GM19463 (cell line): ENCODE results near the gene BICC1.

Source experiments
- ATAC-seq: cut with Tn5 transposase; IDR thresholded peaks from one replicate; pipeline ENCODE4 v1.9.1; 2021; ENCODE audit warnings: mild to moderate bottlenecking, moderate library complexity; ENCODE audit not compliant: unreplicated experiment

BICC1 gene

GRCh38 chr10:58695022-58695421 is 182.3 kb downstream of the BICC1 start:
- ATAC-seq, result no peak

GRCh38 chr10:58696736-58697135 is 184.1 kb downstream of the BICC1 start:
- ATAC-seq, result no peak

GRCh38 chr10:58697691-58698090 is 185.0 kb downstream of the BICC1 start:
- no peak for ATAC-seq

- no peak for ATAC-seq
Observed at GRCh38 chr10:58698777-58699356, 186.2 kb downstream of the BICC1 start.

GRCh38 chr10:58700591-58700990 is 187.9 kb downstream of the BICC1 start:
- ATAC-seq, result no peak

GRCh38 chr10:58701405-58702135 is 188.9 kb downstream of the BICC1 start:
- no peak for ATAC-seq

- no peak for ATAC-seq
Observed at GRCh38 chr10:58704226-58704625, 191.6 kb downstream of the BICC1 start.

- no peak for ATAC-seq
Observed at GRCh38 chr10:58704671-58705141, 192.0 kb downstream of the BICC1 start.

- no peak for ATAC-seq
Observed at GRCh38 chr10:58706836-58707235, 194.2 kb downstream of the BICC1 start.

GRCh38 chr10:58712141-58712540 is 199.5 kb downstream of the BICC1 start:
- ATAC-seq, result no peak

GRCh38 chr10:58712982-58713381 is 200.3 kb downstream of the BICC1 start:
- no peak for ATAC-seq

- no peak for ATAC-seq
Observed at GRCh38 chr10:58714409-58714808, 201.7 kb downstream of the BICC1 start.

- ATAC-seq, result no peak
Observed at GRCh38 chr10:58715061-58715460, 202.4 kb downstream of the BICC1 start.

- ATAC-seq, result no peak
Observed at GRCh38 chr10:58718596-58718995, 205.9 kb downstream of the BICC1 start.

- no peak for ATAC-seq
Observed at GRCh38 chr10:58721601-58722281, 209.1 kb downstream of the BICC1 start.

- no peak for ATAC-seq
Observed at GRCh38 chr10:58723186-58723585, 210.5 kb downstream of the BICC1 start.

- no peak for ATAC-seq
Observed at GRCh38 chr10:58723966-58724365, 211.3 kb downstream of the BICC1 start.

- no peak for ATAC-seq
Observed at GRCh38 chr10:58724781-58725180, 212.1 kb downstream of the BICC1 start.

- ATAC-seq, result no peak
Observed at GRCh38 chr10:58725901-58726300, 213.2 kb downstream of the BICC1 start.

GRCh38 chr10:58727633-58728032 is 215.0 kb downstream of the BICC1 start:
- no peak for ATAC-seq

GRCh38 chr10:58731276-58731675 is 218.6 kb downstream of the BICC1 start:
- ATAC-seq, result no peak

- no peak for ATAC-seq
Observed at GRCh38 chr10:58733436-58733835, 220.8 kb downstream of the BICC1 start.
